Activated naive CD8-positive, alpha-beta T cell treated with anti-CD3 and anti-CD28 coated beads, Interleukin-2, amount 10 ng/mL, durations not matched to agents 7 days and 5 days (primary cell): ENCODE measurements around the gene TLK2. TPM values are rescaled to one million over a fixed set of nuclear protein-coding genes. Genes with fewer than 3 reads are reported as not detected.
A peak's percentile ranks its signal among the peaks of the same experiment; 100 is the strongest.

Experiments used
- ATAC-seq: fragments of 150-1000 bp; cut with Tn5 transposase; one replicate; pipeline ENCODE4 v1.10.0; 2021; ENCODE audit warnings: low read depth, moderate library complexity
- POLR2A ChIA-PET: fragments of 350-600 bp; sonication (Branson Sonifier 250); formaldehyde crosslinking; loops from one replicate; lab custom pipeline; 2021; ENCODE audit warnings: antibody characterized with exemption; lab: Charles Lee
- DNase-seq: peaks from one replicate; pipeline ENCODE4 v3.0.0; 2021
- H3K27ac Mint-ChIP-seq: one replicate; pipeline ENCODE4 v1.8.0; 2022; ENCODE audit warnings: mild to moderate bottlenecking, mixed read lengths
- H3K27me3 Mint-ChIP-seq: one replicate; pipeline ENCODE4 v1.8.0; 2022; ENCODE audit warnings: mild to moderate bottlenecking, moderate library complexity, mixed read lengths
- H3K36me3 Mint-ChIP-seq: one replicate; pipeline ENCODE4 v1.8.0; 2021; ENCODE audit warnings: mild to moderate bottlenecking, mixed read lengths
- H3K4me1 Mint-ChIP-seq: one replicate; pipeline ENCODE4 v1.8.0; 2021; ENCODE audit warnings: mixed read lengths
- H3K4me3 Mint-ChIP-seq: one replicate; pipeline ENCODE4 v1.8.0; 2022; ENCODE audit warnings: mild to moderate bottlenecking, moderate library complexity, mixed read lengths
- H3K9me3 Mint-ChIP-seq: one replicate; pipeline ENCODE4 v1.8.0; 2021; ENCODE audit warnings: mixed read lengths
- total RNA-seq, 2 experiments: library from RNA; stranded (reverse); gene quantifications; one replicate each; pipeline ENCODE4 v1.2.3, GENCODE V29; 2021

Gene TLK2
- total RNA-seq, 2 experiments from 2014 or later: 47.1 to 59.3 TPM

GRCh38 chr17:62637809-62638208 is 159.2 kb downstream of the TLK2 start:
- no peaks in the 10 kb centered on the region for H3K36me3 Mint-ChIP-seq

GRCh38 chr17:62641153-62641552 is 162.5 kb downstream of the TLK2 start:
- Mint-ChIP-seq H3K36me3 (no peaks in the 10 kb centered on the region), H3K4me1 (peaks cover 2% of the 10 kb centered on the region), H3K27me3 (peaks cover 16% of the 10 kb centered on the region), H3K27ac (no peak overlapping the region), H3K4me3 (no peak overlapping the region), H3K9me3 (no peaks in the 10 kb centered on the region)
- no peak for ATAC-seq
- DNase-seq: no peak
- POLR2A ChIA-PET: interaction anchor here (0.9 kb wide), 1 partner anchor 11 kb away, joined by 3 read pairs; no protein-coding TSS in a partner anchor

More at GRCh38 chr17:62637809-62638208, 159.2 kb downstream of the TLK2 start:
- DNase-seq (no peak), ATAC-seq (no peak)
- no peak overlapping the region for H3K27ac Mint-ChIP-seq
- H3K4me3 Mint-ChIP-seq: no peak overlapping the region
- H3K4me1 Mint-ChIP-seq: no peaks in the 10 kb centered on the region
- POLR2A ChIA-PET: no interaction called here
- peaks cover 12% of the 10 kb centered on the region for H3K27me3 Mint-ChIP-seq
- no peaks in the 10 kb centered on the region for H3K9me3 Mint-ChIP-seq

- Mint-ChIP-seq H3K4me1 (peaks cover 2% of the 10 kb centered on the region), H3K4me3 (no peak overlapping the region), H3K27ac (no peak overlapping the region), H3K27me3 (peaks cover 23% of the 10 kb centered on the region), H3K9me3 (no peaks in the 10 kb centered on the region), H3K36me3 (no peaks in the 10 kb centered on the region)
- ATAC-seq: no peak
- no peak for DNase-seq
- POLR2A ChIA-PET: no interaction called here
These were observed 163.3 kb downstream of the TLK2 start for GRCh38 chr17:62641951-62642350.

DNA sequence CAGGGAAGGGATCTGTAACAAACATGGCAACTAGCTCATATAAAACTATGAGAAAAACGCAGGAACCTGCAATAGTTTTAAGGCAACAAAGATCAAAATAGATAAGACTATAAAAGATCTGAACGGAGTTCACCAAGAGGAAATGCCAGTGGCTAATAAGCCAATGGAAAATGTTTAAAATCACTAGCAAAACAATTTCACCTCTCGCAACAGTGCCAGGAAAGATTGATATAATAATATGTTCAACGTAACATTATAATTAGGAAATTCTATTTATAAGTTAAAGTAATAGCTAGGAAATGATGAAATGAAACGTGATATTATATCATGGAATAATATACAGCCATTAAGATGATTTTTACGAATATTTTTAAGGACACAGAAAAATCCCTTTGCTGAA is 164.9 kb downstream of the TLK2 start:
- ATAC-seq (no peak), DNase-seq (no peak)
- no peak overlapping the region for H3K27ac Mint-ChIP-seq
- H3K27me3 Mint-ChIP-seq: peaks cover 23% of the 10 kb centered on the region
- H3K36me3 Mint-ChIP-seq: no peaks in the 10 kb centered on the region
- no peaks in the 10 kb centered on the region for H3K9me3 Mint-ChIP-seq
- peaks cover 2% of the 10 kb centered on the region for H3K4me1 Mint-ChIP-seq
- no peak overlapping the region for H3K4me3 Mint-ChIP-seq
- POLR2A ChIA-PET: no interaction called here

DNA sequence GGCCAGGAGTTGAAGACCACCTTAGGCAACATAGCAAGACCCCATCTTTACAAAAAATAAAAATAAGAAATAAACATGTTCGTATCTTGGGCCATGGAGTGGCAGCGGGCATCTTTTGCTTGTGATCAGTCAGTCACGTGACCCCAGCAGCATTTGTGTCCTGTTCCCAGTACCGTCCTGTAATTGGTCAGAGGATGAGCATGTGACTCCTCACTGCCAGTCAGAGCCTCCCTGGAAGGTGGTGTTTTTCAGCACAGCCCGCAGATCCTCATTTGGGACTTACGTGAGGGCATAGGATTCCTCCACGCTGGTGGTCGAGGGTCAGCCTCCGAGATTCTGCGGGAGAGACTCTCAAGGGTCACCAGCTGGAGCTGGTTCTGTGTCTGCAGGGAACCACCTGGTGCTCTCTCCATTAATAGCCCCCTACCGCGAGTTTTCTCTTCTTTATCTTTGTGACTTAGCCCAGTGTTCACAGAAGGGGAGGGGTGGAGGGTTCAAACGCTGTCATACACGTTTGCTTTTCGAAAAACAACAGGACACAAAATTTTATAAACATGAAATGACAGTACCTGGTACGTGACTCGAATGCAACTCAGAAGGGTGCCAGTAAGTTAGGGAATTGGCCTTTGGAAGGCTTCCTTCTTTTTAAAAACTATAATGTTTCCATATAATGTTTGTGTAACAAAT is 166.0 kb downstream of the TLK2 start:
- DNase-seq (no peak), ATAC-seq (no peak)
- no peaks in the 10 kb centered on the region for H3K9me3 Mint-ChIP-seq
- H3K27me3 Mint-ChIP-seq: peaks cover 27% of the 10 kb centered on the region
- no peak overlapping the region for H3K4me3 Mint-ChIP-seq
- peaks cover 2% of the 10 kb centered on the region for H3K4me1 Mint-ChIP-seq
- H3K36me3 Mint-ChIP-seq: no peaks in the 10 kb centered on the region
- POLR2A ChIA-PET: no interaction called here
- H3K27ac Mint-ChIP-seq: no peak overlapping the region

DNA sequence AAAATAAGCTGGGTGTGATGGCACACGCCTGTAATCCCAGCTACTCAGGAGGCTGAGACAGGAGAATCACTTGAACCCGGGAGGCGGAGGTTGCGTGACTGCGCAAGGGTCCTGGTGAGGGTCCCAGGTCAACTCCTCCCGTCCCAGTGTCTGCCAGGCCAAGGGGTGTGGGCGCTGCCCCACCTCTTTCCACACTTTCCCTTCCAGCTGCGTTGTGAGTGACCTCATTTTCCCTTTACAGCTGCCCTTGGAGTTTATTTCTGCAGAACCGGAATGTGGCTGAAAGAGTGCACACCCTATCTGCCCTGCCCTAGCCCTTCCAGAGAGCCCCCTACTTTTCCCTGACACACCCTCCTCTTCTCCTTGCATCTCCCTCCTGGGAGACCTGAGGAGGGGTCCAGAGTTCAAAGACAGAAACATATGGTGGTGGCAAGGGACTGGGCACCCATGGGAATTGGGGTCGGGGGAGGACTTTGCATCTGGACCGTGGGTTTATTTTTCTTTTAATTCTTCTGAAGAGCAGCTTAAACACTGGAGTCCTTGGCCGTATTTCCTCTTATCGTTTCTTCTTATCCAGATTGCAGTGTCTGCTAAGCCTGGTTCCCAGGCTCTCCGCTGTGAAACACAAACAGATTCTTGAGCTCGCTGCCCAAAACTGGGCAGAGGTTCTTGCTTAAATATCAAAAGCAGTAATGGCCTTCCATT is 169.8 kb downstream of the TLK2 start:
- H3K27me3 Mint-ChIP-seq: peaks cover 49% of the 10 kb centered on the region
- H3K36me3 Mint-ChIP-seq: no peaks in the 10 kb centered on the region
- no peaks in the 10 kb centered on the region for H3K9me3 Mint-ChIP-seq
- DNase-seq: no peak
- POLR2A ChIA-PET: no interaction called here
- H3K27ac Mint-ChIP-seq: no peak overlapping the region
- no peak for ATAC-seq
- peaks cover 14% of the 10 kb centered on the region for H3K4me1 Mint-ChIP-seq
- no peak overlapping the region for H3K4me3 Mint-ChIP-seq

DNA sequence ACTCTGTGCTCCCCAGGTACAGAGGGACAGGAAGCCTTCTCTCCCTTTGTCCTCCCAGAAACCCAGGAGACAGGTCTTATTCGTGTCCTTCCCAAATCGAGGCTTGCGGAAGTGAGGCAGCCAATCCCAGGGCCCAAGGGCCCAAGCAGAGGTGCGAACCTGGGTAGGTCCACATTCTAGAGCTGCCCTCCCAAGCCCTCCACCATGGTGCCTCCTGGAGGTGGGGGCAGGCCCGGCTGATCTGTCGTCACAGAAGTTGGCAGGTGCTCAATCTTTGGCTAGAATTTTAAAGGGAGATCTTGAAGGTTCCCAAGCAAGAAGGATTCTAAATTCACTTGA is 170.3 kb downstream of the TLK2 start:
- POLR2A ChIA-PET: interaction anchor here (0.6 kb wide), 1 partner anchor 15 kb away, joined by 3 read pairs; no protein-coding TSS in a partner anchor
- H3K27me3 Mint-ChIP-seq: peaks cover 52% of the 10 kb centered on the region

DNA sequence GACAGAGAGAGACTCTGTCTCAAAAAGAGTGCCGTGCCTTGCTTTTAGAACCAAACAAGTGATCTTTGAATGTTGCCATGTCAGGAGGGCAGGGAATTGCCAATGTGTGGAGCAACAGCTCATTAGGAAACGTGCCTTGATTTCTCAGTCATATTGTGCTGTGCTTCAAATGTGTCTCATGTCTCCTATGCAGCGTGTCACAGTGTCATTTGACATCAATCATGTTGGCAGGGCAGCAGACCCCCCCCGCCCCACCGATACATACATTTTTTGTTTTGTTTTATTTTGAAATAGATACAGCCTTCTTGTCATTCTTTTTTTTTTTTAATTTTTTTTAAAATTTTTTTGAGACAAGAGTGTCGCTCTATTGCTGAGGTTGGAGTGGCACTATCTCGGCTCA is 170.9 kb downstream of the TLK2 start:
- Mint-ChIP-seq H3K4me1 (peaks cover 18% of the 10 kb centered on the region), H3K27me3 (peaks cover 52% of the 10 kb centered on the region), H3K4me3 (no peak overlapping the region), H3K36me3 (no peaks in the 10 kb centered on the region), H3K27ac (no peak overlapping the region), H3K9me3 (no peaks in the 10 kb centered on the region)
- POLR2A ChIA-PET: interaction anchor here (0.6 kb wide), 1 partner anchor 16 kb away, joined by 3 read pairs; no protein-coding TSS in a partner anchor
- DNase-seq (no peak), ATAC-seq (no peak)

More for the DNA sequence above, 170.3 kb downstream of the TLK2 start:
- ATAC-seq (no peak), DNase-seq (no peak)
- H3K27ac Mint-ChIP-seq: no peak overlapping the region
- peaks cover 18% of the 10 kb centered on the region for H3K4me1 Mint-ChIP-seq
- H3K9me3 Mint-ChIP-seq: no peaks in the 10 kb centered on the region
- no peaks in the 10 kb centered on the region for H3K36me3 Mint-ChIP-seq
- no peak overlapping the region for H3K4me3 Mint-ChIP-seq

DNA sequence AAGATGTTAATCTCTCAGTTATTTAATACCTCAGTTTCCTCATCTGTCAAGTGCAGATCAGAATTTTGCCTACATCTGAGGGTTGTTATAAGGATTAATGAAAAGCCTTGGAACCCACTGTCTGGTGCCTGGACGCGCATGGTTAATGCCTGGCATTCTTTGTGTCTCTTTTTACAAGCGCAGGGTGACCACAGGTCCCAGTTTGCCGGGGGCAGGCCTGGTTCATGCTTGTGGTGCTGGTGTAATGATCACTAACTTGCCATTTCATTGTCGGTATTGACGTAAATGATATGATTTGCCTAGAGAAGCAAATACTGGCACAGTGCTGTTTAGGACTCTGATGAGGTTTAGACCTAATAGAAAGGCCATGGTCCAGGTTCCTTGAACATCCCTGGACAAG is 172.0 kb downstream of the TLK2 start:
- no peaks in the 10 kb centered on the region for H3K36me3 Mint-ChIP-seq
- H3K4me3 Mint-ChIP-seq: no peak overlapping the region
- ATAC-seq: no peak
- H3K4me1 Mint-ChIP-seq: peaks cover 18% of the 10 kb centered on the region
- H3K27ac Mint-ChIP-seq: no peak overlapping the region
- H3K9me3 Mint-ChIP-seq: no peaks in the 10 kb centered on the region
- DNase-seq: no peak
- peaks cover 52% of the 10 kb centered on the region for H3K27me3 Mint-ChIP-seq
- POLR2A ChIA-PET: no interaction called here

DNA sequence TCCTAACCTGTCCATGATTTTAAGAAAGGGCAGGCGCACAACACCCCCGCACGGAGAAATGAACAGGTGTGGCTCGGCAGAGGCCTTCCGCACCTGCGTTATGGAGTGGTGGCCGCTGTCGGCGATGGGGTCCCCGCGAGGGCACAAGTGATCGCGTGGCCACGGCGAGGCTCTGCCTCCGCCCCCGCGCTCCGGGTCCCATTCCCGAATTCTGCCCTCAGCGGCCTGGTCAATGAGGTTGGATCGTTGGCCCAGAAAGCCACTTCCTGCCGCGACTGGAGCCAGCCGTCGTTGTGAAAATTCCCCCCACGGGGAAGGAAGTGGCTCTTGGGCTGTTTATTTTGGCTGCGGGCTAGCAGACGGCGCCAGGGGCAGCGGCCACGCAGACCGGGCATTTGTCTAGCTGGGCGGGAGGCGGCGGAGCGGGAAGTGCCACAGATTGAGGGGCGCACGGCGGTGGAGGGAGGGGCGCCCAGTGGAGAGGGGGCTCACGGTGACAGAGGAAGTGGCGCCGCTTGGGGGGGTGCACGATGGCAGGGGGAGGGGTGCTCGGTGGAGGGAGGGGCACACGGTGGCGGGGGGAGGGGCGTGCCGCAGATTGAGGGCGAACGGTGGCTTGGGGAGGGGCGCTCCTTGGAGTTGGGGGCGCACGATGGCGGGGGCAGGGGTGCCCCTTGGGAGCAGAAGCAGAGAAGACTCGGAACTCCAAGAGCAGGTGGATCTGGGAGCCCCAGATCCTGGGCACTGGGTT is 173.8 kb downstream of the TLK2 start:
- H3K36me3 Mint-ChIP-seq: no peaks in the 10 kb centered on the region
- peak; percentile 60 for DNase-seq
- H3K9me3 Mint-ChIP-seq: no peaks in the 10 kb centered on the region
- H3K4me3 Mint-ChIP-seq: peak overlapping the region; percentile 80
- no peak for ATAC-seq
- H3K4me1 Mint-ChIP-seq: peaks cover 18% of the 10 kb centered on the region
- POLR2A ChIA-PET: interaction anchor here (1.0 kb wide), 1 partner anchor 12 kb away, joined by 3 read pairs; no protein-coding TSS in a partner anchor
- H3K27ac Mint-ChIP-seq: peak overlapping the region; percentile 42
- H3K27me3 Mint-ChIP-seq: peaks cover 47% of the 10 kb centered on the region

DNA sequence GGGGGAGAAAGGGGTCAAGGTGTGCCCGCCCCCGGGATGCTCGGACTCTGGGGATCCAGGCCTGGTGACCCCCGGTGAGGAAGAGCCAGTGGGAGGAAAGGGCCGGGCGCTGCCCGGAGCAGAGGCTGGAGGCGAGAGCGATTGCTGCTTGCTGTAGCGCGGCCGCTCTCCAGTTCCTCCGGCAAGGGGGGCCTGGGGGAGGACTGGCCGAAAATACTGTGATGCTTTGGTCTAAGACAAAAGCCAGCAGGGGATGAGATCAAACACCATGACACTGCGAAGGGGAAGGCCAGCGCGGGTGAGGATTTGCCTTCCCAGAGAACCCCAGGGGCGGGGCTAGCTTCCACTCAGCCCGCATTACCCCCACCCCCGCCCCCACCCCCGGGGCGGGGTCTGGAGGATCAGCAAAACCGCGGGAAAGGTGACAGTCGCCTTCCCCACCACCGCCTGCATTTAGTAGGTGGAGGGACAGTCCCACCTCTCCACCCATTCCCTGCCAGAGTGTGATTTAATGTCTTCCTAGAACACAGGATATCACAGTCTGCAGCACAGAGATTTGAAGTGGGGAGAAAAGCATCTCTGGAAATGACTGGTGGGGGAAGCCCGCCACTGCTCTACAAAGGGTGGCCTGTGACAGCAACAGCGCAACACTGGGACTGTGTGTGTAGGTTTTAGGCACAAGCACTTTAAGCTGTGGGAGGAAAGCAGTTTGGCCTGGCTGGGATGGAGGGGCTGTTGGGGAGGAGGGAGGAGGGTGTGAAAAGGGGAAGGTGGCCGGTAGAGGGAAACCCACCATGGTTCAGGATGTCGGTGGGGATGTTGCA is 174.6 kb downstream of the TLK2 start:
- Mint-ChIP-seq H3K27ac (no peak overlapping the region), H3K4me1 (peaks cover 18% of the 10 kb centered on the region), H3K36me3 (no peaks in the 10 kb centered on the region), H3K4me3 (peak overlapping the region; percentile 80), H3K9me3 (no peaks in the 10 kb centered on the region), H3K27me3 (peaks cover 47% of the 10 kb centered on the region)
- POLR2A ChIA-PET: interaction anchor here (1.0 kb wide), 1 partner anchor 12 kb away, joined by 3 read pairs; no protein-coding TSS in a partner anchor
- ATAC-seq (peak; percentile 93), DNase-seq (peak; percentile 73)

DNA sequence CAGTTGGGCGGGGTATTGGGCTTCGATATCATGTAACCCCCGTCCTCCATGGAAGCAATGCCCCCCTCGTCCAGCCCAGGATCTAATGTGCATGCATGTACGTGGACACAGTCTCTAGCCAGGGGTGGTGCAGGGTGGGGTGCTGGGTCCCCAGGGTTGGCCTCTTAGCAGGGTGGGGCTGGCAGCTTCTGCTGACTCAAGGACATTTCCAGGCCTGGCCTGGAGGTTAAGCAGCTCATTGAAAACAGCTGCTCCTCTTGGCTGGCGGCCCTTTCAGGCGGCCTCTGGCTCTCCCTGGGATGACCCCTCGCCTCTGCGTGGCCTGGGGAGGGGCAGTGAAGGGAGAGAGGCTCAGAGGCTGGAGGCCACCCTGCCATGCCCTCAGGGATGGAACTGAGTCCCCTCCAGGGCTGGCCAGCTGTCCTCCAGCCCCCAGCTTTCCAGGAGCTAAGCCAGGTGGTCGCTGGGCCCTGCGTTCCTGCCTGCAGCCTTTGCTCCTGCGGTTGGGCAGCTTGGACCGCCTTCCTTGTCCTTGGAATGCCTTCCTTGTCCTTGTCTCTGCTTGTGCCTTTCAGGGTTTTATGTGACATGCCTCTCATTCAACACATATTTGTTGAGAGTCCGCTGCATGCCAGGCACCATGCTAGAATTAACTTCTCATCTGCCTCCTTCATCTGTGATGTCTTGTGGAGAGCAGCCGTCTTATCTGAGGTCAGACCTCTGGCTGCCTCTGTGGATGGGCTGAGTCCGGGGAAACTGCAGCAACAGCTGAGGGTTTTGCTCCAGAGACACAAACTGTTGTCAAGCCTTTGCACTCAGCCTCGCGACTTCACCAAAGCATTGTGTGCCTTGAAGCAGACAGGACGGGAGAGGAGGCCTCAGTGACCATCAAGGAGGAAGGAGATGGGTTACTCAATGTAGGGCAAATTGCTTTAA is 175.5 kb downstream of the TLK2 start:
- H3K36me3 Mint-ChIP-seq: no peaks in the 10 kb centered on the region
- H3K27me3 Mint-ChIP-seq: peaks cover 45% of the 10 kb centered on the region
- H3K4me3 Mint-ChIP-seq: peak overlapping the region; percentile 80
- no peak for ATAC-seq
- peaks cover 18% of the 10 kb centered on the region for H3K4me1 Mint-ChIP-seq
- POLR2A ChIA-PET: no interaction called here
- no peak for DNase-seq
- no peak overlapping the region for H3K27ac Mint-ChIP-seq
- no peaks in the 10 kb centered on the region for H3K9me3 Mint-ChIP-seq
